ENCODE measurements around the gene GLTP.

GLTP gene

DNA sequence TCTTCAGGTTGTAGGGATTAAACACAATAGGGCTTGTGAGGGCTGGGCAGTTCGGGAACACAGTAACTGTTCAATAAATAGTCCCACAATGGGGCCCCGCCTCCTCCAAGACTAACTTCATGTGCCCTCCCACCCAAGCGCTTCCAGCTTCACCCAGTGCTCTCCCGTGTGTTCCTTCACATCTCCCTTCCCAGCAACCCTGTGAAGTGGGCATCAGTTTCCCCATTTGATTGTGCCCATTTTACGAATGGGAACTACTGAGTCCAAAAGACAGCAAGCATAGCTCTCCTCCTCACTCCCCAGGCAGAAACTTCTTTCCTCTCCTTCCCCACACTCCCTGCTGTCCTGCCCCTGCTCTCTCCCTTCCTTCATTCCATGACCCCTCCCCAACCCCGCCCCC, 40.9 kb downstream of the GLTP start:
- H3K9me2 ChIP-seq (replicated peaks; ENCODE audit: insufficient read depth, low read length): no peaks in the 10 kb centered on the region
- no peaks in the 10 kb centered on the region for H3F3A ChIP-seq (ENCODE audit: insufficient read depth)
- no peak overlapping the region for H2AFZ ChIP-seq (ENCODE audit: low read depth, low read length, severe bottlenecking)
- H3K9me3 ChIP-seq (ENCODE audit: insufficient read depth, low read length): no peaks in the 10 kb centered on the region
- no peak for TF ChIP-seq EZH2phosphoT487 (conservative IDR thresholded peaks at IDR 0.05; ENCODE audit: low read length)
- TF ChIP-seq, protein P1, sequence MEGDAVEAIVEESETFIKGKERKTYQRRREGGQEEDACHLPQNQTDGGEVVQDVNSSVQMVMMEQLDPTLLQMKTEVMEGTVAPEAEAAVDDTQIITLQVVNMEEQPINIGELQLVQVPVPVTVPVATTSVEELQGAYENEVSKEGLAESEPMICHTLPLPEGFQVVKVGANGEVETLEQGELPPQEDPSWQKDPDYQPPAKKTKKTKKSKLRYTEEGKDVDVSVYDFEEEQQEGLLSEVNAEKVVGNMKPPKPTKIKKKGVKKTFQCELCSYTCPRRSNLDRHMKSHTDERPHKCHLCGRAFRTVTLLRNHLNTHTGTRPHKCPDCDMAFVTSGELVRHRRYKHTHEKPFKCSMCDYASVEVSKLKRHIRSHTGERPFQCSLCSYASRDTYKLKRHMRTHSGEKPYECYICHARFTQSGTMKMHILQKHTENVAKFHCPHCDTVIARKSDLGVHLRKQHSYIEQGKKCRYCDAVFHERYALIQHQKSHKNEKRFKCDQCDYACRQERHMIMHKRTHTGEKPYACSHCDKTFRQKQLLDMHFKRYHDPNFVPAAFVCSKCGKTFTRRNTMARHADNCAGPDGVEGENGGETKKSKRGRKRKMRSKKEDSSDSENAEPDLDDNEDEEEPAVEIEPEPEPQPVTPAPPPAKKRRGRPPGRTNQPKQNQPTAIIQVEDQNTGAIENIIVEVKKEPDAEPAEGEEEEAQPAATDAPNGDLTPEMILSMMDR (IDR thresholded peaks at IDR 0.05; ENCODE audit: insufficient read depth, low read length, poor library complexity, severe bottlenecking): no peak
- H3K4me3 ChIP-seq (ENCODE audit: insufficient read depth, low read length, poor library complexity, severe bottlenecking): no peak overlapping the region
- no peak overlapping the region for H3K27ac ChIP-seq (ENCODE audit: low read depth, low read length)
- no peaks in the 10 kb centered on the region for H4K20me1 ChIP-seq (ENCODE audit: low read depth, low read length)
- no peaks in the 10 kb centered on the region for H3K27me3 ChIP-seq (ENCODE audit: low read length)
- no peaks in the 10 kb centered on the region for H3K36me3 ChIP-seq (ENCODE audit: low read length)
- H3K9ac ChIP-seq (ENCODE audit: low read length): no peak overlapping the region
- no peak overlapping the region for H3K4me2 ChIP-seq (ENCODE audit: low read depth, low read length, poor library complexity, severe bottlenecking)
- H3K79me2 ChIP-seq (ENCODE audit: insufficient read depth, low read length): no peaks in the 10 kb centered on the region

DNA sequence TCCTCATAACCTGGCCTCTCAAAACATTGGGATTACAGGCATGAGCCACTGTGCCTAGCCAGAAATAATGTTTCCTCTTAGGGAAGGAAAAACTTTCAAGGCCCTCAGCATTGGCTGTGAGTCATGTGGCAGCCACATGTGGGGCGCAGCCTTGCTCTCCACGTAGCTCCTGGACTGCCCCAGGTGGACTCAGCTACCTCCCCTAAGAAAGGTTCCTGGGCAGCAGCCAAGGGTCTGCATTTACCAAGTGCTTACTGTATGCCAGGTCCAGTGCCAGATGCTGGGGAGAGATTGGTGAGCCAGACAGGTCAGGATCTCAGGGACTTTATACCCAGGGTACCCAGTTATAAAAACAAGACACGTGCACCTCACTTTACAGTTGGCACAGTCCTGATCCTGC, 43.4 kb downstream of the GLTP start:
- Histone ChIP-seq H3K27me3 (ENCODE audit: low read length) (no peaks in the 10 kb centered on the region), H3K4me3 (ENCODE audit: insufficient read depth, low read length, poor library complexity, severe bottlenecking) (no peak overlapping the region), H3K9ac (ENCODE audit: low read length) (no peak overlapping the region), H2AFZ (ENCODE audit: low read depth, low read length, severe bottlenecking) (no peak overlapping the region), H3K27ac (ENCODE audit: low read depth, low read length) (no peak overlapping the region), H4K20me1 (ENCODE audit: low read depth, low read length) (no peaks in the 10 kb centered on the region), H3K4me2 (ENCODE audit: low read depth, low read length, poor library complexity, severe bottlenecking) (no peak overlapping the region), H3K9me3 (ENCODE audit: insufficient read depth, low read length) (no peaks in the 10 kb centered on the region), H3K79me2 (ENCODE audit: insufficient read depth, low read length) (no peaks in the 10 kb centered on the region), H3F3A (ENCODE audit: insufficient read depth) (no peaks in the 10 kb centered on the region), H3K36me3 (ENCODE audit: low read length) (no peaks in the 10 kb centered on the region), H3K9me2 (replicated peaks; ENCODE audit: insufficient read depth, low read length) (no peaks in the 10 kb centered on the region)
- TF ChIP-seq, protein P1 (IDR thresholded peaks at IDR 0.05; ENCODE audit: insufficient read depth, low read length, poor library complexity, severe bottlenecking): no peak
- TF ChIP-seq EZH2phosphoT487 (conservative IDR thresholded peaks at IDR 0.05; ENCODE audit: low read length): no peak

DNA sequence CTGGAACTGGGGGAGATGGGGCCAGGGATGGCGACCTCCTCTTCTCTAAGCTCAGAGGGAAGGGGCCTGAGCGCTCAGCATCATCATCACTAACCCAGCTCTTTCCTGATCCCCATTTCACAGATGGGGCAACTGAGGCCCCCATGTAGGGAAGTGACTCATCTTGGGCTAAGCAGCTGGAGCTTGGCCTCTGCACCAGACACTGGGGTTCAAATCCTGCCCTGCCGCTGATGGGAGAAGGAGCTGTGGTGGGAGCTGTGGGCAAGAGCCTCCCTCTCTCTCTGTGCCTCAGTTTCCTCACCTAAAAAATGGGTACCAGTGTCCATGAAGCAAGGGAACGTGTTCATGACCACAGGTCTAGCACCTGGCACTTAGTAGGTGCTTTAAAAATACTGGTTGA, 44.5 kb downstream of the GLTP start:
- Histone ChIP-seq H3K9me3 (ENCODE audit: insufficient read depth, low read length) (no peaks in the 10 kb centered on the region), H3K27ac (ENCODE audit: low read depth, low read length) (no peak overlapping the region), H3K79me2 (ENCODE audit: insufficient read depth, low read length) (no peaks in the 10 kb centered on the region), H3K4me2 (ENCODE audit: low read depth, low read length, poor library complexity, severe bottlenecking) (no peak overlapping the region), H3K4me3 (ENCODE audit: insufficient read depth, low read length, poor library complexity, severe bottlenecking) (no peak overlapping the region), H3K9me2 (replicated peaks; ENCODE audit: insufficient read depth, low read length) (no peaks in the 10 kb centered on the region), H3K27me3 (ENCODE audit: low read length) (no peaks in the 10 kb centered on the region), H4K20me1 (ENCODE audit: low read depth, low read length) (no peaks in the 10 kb centered on the region), H3F3A (ENCODE audit: insufficient read depth) (no peaks in the 10 kb centered on the region), H2AFZ (ENCODE audit: low read depth, low read length, severe bottlenecking) (no peak overlapping the region), H3K9ac (ENCODE audit: low read length) (no peak overlapping the region), H3K36me3 (ENCODE audit: low read length) (no peaks in the 10 kb centered on the region)
- TF ChIP-seq, protein P1 (IDR thresholded peaks at IDR 0.05; ENCODE audit: insufficient read depth, low read length, poor library complexity, severe bottlenecking): no peak
- TF ChIP-seq EZH2phosphoT487 (conservative IDR thresholded peaks at IDR 0.05; ENCODE audit: low read length): no peak
